C1 segment of cervical spinal cord (tissue), 14 donors: Measurements from ENCODE around the gene BAG3.
A peak's percentile ranks its signal among the peaks of the same experiment; 100 is the strongest.
"Not testable (repeated sequence)": the region's sequence is repeated elsewhere in the genome, so short reads cannot be mapped to it uniquely, and the experiment has no call there.

Experiments used
- DNase-seq, 14 donors: peaks; one replicate each; lab custom pipeline; 2025; lab: John Stamatoyannopoulos, UW

Gene BAG3

GRCh38 chr10:119689016-119689580, 37.9 kb downstream of the BAG3 start:
- DNase-seq = no peak

- no peak for DNase-seq
Observed at GRCh38 chr10:119691726-119692125, 40.5 kb downstream of the BAG3 start.

GRCh38 chr10:119693262-119693957, 42.2 kb downstream of the BAG3 start:
- DNase-seq = peak in 7 of 14 donors; percentile 21 to 71 (median 45)

GRCh38 chr10:119694608-119695007, 43.4 kb downstream of the BAG3 start:
- DNase-seq = no peak

- no peak for DNase-seq
Observed at GRCh38 chr10:119700321-119700954, 49.3 kb downstream of the BAG3 start.

- DNase-seq = no peak
Observed at GRCh38 chr10:119701861-119702260, 50.7 kb downstream of the BAG3 start.

- DNase-seq = no peak
Observed at GRCh38 chr10:119702583-119702982, 51.4 kb downstream of the BAG3 start.

- no peak for DNase-seq
Observed at GRCh38 chr10:119703903-119704508, 52.8 kb downstream of the BAG3 start.

- no peak for DNase-seq
Observed at GRCh38 chr10:119705434-119705831, 54.3 kb downstream of the BAG3 start.

- DNase-seq = no peak
Observed at GRCh38 chr10:119706521-119707278, 55.5 kb downstream of the BAG3 start.

GRCh38 chr10:119707331-119707730, 56.2 kb downstream of the BAG3 start:
- DNase-seq = not testable (repeated sequence)

GRCh38 chr10:119710935-119711334, 59.8 kb downstream of the BAG3 start:
- not testable (repeated sequence) for DNase-seq

GRCh38 chr10:119713744-119714483, 62.7 kb downstream of the BAG3 start:
- DNase-seq = no peak

GRCh38 chr10:119714484-119714816, 63.3 kb downstream of the BAG3 start:
- no peak for DNase-seq

GRCh38 chr10:119715628-119716505, 64.7 kb downstream of the BAG3 start:
- DNase-seq = peak in 2 of 14 donors; percentile 13 to 19

GRCh38 chr10:119723161-119723560, 72.0 kb downstream of the BAG3 start:
- no peak for DNase-seq

GRCh38 chr10:119723624-119724023, 72.4 kb downstream of the BAG3 start:
- no peak for DNase-seq

- DNase-seq = no peak
Observed at GRCh38 chr10:119724593-119725516, 73.7 kb downstream of the BAG3 start.

- no peak for DNase-seq
Observed at GRCh38 chr10:119725517-119725827, 74.3 kb downstream of the BAG3 start.
